ENCODE data around the gene SLC22A9. TPM values are rescaled to one million over a fixed set of nuclear protein-coding genes. Genes with fewer than 3 reads are reported as not detected.
"Not testable (repeated sequence)": the region's sequence is repeated elsewhere in the genome, so short reads cannot be mapped to it uniquely, and the experiment has no call there.

The SLC22A9 gene
- total RNA-seq = not detected in 2 replicates

DNA sequence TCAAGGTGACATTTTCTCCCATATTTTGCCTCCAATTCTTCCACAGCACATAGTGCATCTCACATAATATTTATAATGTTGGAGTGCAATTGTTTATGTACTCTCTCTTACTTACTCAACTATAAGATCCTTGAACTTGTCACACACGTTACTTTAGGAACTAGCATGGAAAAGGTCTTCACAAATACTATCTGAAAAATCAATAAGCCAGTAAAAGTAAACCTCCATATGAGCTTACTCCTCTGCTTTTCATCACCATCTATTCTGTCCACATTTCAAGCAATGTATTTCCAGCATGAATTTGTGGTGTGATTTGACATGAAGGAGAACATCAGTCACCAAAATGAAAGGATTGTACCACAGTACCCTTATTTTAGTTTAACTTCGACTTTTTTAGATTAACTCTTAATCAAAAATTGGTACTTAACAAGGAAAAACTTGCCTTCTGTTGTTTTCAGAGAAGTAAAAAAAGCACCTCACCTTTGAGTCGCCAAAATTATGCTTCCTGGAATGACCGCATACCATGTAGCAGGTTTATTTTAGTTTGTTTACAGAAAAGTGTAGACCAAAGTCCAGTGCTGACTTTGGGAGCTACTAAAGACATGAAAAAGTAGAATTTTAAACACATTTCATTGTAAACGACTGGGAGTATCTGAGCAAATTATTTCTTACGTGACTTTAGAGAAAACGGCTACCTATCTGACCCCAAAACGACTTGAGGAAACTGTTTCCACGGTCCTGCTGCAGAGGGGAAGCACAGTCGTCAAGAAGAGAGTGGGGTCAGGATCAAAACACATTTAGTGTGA lies at the start of gene SLC22A9:
Gene SLC22A9 (plus strand): TSS at position 621 of the 806 bp plus-strand sequence. CDS start 272 bp downstream, outside the sequence.
- no peak for DNase-seq (ENCODE audit: low read depth in 2 of 2)

DNA sequence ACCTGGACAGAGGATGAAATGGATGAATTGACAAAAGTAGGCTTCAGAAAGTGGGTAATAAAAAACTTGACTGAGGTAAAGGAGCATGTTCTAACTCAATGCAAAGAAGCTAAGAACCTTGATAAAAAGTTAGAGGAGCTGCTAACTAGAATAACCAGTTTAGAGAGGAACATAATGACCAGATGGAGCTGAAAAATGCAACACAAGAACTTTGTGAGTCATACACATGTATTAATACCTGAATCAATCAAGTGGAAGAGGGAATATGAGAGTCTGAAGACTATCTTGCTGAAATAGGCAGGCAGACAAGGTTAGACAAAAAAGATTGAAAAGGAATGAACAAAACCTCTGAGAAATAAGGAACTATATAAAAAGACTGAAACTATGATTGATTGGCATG lies 47.9 kb upstream of the SLC22A9 start:
- no peak for DNase-seq (ENCODE audit: low read depth in 2 of 2)

DNA sequence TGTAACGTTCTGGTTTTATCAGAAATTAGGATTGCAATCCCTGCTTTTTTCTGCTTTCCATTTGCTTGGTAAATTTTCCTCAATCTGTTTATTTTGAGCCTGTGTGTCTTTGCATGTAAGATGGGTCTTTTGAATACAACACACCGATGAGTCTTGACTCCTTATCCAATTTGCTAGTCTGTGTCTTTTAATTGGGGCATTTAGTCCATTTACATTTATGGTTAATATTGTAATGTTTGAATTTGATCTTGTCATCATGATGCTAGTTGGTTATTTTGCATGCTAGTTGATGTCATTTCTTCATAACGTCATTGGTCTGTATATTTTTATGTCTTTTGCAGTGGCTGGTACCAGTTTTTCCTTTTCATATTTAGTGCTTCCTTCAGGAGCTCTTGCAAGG lies 34.5 kb upstream of the SLC22A9 start:
- not testable (repeated sequence) for DNase-seq (ENCODE audit: low read depth in 2 of 2)

DNA sequence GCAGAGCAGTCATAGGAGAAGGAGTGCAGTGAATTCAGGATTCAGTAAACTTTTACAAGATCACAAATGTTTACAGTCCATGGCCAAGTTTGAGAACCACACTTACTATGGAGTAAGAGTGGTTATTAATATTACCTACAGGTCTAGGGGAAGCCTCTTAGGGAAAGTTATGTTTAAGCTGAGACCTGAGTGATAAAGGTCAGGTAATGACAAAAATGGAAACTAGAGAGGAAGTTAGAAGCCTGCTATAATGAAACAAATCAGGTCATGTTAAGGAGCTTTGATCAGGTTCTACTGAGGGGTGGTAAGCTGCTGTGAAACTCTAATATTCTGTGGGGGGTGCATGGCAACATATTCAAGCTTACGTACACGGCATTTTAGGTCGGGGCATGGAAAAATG lies 32.5 kb upstream of the SLC22A9 start:
- DNase-seq (ENCODE audit: low read depth in 2 of 2) = no peak

DNA sequence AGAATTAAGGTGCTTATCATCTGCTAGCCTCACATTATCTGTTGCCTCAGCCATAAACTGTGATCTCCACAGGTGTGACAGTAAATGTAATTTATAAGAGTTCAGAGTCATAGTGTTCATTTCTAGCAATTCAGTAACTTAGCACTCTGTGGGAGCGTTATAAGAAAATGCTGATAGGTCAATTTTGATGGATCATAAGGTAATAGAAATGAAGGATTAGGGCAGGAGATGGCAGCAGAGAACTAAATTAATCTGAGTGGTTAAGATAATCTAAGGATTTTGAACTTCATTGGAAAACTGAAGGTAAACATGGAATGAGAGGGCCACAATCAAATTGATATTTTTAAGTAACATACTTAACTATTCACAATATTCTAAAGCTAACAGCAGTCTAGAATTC lies 26.5 kb upstream of the SLC22A9 start:
- DNase-seq (ENCODE audit: low read depth in 2 of 2) = peak in 1 of 2 donors; percentile 8

DNA sequence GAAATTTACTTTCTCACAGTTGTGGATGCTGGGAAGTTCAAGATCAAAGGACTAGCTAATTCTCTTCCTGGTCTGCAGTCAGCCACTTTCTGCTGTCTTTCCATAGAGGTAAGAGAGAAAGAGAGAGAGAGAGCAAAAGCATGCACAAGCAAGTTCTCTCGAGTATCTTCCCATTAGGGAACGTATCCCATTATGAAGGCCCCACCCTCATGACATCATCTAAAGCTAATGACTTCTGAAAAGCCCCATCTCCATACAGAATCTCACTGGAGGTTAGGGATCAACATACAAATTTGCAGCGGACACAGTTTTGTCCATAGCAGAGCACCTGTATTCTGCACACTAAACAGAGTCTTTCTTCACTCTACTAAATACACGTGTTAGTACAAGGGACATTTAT lies 17.4 kb upstream of the SLC22A9 start:
- no peak for DNase-seq (ENCODE audit: low read depth in 2 of 2)

DNA sequence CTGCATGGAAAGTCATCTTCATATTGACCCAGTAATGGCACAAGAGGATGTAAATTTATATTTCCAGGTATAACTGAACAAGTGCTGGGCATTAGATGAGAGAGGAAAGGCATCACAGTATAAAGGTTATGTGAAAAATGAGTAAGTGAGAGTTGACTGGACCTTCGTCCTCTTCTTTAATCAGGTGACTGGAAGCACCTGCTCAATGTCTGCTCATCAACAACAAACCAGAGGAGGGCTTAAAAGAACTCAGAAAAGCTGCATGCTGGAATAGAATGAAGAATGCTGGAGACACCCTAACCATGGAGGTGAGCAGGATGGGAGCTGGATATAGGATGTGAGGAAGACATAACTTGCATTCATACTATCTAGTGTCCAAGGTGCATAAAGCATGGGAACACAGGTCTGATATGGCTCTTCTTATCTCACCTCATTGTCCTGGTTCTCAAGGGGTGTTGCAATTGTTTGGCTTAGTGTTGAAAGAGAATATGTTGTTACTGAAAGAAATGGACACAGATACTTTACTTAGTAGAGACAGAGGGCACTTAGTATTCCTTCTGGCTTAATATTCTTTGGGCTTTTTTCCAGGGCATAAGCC lies 7.3 kb upstream of the SLC22A9 start:
- DNase-seq (ENCODE audit: low read depth in 2 of 2) = no peak

DNA sequence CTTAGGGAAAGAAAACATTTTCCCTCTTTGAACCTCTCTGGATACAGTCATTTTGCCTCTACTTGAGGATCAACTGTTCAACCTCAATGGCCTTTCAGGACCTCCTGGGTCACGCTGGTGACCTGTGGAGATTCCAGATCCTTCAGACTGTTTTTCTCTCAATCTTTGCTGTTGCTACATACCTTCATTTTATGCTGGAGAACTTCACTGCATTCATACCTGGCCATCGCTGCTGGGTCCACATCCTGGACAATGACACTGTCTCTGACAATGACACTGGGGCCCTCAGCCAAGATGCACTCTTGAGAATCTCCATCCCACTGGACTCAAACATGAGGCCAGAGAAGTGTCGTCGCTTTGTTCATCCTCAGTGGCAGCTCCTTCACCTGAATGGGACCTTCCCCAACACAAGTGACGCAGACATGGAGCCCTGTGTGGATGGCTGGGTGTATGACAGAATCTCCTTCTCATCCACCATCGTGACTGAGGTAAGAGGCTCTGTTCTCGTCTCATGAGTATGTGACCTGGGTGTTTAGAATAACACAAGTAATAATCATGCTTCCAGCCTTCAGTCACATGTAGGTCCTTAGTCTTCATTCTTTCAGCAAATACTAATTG lies 495 bp downstream of the SLC22A9 start:
- DNase-seq (ENCODE audit: low read depth in 2 of 2) = no peak

DNA sequence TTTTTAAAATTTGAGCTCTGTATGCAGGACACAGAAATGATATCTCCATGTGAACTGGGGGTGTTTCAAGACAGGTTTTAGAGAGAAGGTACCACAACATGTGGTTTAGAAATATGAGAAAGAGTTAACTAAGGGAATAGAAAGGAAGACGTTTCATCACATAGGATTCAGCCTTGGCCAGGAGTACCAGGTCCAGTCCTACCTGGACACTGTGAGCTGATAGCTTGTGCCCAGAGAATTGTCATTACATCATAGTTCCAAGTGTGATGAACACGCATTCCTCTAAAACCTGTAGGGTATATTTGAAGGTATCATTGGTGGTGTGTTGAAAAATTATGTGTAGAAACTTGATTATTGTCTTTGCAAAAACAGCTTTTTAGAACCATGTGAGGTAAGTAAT lies 1.8 kb downstream of the SLC22A9 start:
- DNase-seq (ENCODE audit: low read depth in 2 of 2) = no peak

DNA sequence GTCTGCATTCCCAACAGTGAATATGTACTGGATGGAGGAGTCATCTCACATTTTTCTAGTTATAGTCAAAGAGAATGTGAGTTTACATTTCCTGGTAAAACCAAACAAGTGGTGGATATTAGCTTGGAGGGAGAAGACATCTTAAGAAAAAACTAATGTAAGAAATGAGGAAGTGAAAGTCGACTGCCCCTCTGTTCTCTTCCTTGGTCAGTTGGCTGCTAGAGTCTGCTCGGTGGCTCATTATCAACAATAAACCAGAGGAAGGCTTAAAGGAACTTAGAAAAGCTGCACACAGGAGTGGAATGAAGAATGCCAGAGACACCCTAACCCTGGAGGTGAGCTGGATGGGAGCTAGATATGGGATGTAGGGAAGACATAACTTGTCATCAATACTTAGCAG lies 5.8 kb downstream of the SLC22A9 start:
- no peak for DNase-seq (ENCODE audit: low read depth in 2 of 2)

DNA sequence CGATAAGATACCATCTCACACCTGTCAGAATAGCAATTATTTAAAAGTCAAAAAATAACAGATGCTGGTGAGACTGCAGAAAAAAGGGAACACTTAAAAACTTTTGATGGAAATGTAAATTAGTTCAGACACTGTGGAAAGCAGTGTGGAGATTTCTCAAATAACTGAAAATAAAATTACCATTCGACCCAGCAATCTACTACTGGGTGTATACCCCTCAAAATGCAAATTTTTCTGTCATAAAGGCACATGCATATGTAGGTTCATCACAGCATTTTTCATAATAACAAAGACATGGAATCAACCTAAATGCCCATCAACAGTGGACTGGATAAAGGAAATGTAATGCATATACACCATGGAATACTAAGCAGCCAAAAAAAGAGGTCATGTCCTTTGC lies 10.5 kb downstream of the SLC22A9 start:
- DNase-seq (ENCODE audit: low read depth in 2 of 2) = no peak

DNA sequence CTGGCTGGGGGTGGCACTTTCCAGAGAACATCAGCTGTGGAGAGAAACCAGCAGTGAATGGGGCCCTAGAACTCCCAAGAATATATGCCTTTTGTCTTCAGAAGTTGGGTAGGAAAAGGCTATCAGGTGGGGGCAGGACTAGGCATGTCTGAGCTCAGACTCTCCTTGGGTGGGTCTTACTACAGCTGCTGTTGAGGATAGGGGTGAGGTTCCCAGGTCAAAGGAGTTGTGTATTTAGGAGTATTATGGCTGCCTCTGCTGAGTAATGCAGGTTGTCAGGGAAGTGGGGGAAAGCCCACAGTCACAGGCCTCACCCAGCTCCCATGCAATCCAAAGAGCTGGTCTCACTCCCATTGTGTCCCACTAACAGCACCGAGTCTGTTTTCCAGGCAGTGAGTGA lies 26.1 kb downstream of the SLC22A9 start:
- no peak for DNase-seq (ENCODE audit: low read depth in 2 of 2)

DNA sequence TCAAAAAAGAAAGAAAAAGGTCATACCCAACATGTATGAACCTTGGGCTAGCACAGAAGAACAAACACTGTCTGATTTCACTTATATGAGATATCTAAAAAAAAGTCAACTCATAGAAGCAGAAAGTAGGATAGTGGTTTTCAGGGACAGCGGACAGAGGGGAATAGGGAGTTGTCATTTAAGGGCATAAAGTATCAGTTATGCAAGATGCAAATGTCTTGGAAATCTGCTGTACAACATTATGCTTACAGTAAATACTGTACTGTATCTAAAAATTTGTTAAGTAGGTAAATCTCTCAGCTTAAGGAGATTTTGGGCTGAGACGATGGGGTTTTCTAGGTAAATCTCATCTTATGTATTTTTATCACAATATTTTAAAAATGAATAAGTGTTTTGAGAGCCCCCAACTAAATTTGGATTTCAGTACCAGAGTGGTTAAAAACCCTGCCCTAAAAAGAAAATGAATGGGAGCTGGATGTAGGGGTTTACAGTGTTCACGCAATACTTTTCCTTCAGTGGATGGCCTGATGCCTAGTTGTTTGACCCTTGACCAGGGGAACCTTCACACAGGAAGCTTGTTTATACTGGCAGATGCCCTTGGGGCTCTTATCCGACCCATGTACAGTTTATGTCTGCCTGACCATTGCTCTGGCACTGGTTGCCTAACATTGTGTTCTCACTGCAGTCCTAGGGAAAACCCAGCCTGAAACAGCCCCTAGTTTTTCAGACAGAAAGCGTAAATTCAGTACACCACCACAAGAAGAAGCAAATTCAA lies 34.8 kb downstream of the SLC22A9 start:
- DNase-seq (ENCODE audit: low read depth in 2 of 2) = no peak

DNA sequence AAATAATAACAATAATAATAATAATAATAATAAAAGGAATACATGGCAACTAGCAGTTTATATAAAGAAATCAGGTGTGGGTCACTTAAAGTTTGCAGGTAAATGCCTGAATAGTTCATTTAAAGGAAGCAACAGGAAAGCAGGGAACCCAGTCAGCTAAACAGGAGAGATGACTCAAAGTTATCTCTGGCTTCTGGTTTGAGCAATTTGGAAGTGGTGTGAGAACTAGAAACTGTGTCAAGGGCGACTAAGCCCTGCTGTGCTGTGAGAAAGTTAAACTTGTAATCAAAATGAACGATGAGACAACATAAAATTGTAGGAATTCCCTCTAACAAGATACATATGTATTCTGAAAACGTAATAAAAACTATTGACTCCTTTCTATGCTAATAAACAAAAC lies 35.5 kb downstream of the SLC22A9 start:
- DNase-seq (ENCODE audit: low read depth in 2 of 2) = no peak

DNA sequence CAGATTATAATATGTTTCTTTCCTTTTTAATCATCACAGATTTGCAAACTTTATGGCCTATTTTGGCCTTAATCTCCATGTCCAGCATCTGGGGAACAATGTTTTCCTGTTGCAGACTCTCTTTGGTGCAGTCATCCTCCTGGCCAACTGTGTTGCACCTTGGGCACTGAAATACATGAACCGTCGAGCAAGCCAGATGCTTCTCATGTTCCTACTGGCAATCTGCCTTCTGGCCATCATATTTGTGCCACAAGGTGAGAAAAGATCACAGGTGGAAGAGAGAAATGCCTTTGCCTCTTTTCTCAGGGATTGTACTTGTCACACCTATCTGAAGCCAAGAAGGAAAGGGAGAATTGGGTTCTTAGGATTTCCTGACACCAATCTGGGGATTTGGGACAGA lies 36.9 kb downstream of the SLC22A9 start:
- no peak for DNase-seq (ENCODE audit: low read depth in 2 of 2)

DNA sequence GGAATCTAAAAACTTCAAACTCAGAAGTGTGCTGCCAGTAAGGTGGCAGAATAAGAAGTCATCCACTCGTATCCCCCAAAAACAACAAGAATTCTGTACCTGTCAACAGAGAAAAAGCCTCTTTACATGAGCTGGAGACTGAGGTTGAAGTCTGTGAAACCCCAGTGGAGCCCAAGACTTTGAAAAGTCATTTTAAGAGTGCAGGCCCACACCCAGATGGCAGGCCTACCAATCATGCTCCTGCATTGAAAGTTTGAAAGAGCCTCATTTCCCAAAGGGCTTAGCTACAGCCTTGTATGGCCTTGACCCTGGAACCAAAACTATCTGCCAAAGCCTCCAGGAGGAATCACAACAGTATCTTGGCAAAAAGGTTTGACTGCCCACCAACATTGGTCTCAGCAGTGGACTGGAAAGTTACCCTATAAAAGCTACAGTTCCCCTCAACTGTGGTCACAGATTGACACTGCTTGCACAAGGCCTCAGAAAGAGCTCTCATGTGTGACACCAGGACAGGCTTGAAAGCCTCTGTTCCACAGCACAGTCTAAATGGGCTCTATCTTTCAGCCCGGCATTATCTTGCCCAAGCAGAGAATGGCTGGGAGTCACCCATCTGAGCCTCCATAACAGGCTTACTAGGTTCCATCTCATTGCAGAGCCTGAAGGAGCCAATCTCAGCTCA lies 47.7 kb downstream of the SLC22A9 start:
- DNase-seq (ENCODE audit: low read depth in 2 of 2) = no peak

DNA sequence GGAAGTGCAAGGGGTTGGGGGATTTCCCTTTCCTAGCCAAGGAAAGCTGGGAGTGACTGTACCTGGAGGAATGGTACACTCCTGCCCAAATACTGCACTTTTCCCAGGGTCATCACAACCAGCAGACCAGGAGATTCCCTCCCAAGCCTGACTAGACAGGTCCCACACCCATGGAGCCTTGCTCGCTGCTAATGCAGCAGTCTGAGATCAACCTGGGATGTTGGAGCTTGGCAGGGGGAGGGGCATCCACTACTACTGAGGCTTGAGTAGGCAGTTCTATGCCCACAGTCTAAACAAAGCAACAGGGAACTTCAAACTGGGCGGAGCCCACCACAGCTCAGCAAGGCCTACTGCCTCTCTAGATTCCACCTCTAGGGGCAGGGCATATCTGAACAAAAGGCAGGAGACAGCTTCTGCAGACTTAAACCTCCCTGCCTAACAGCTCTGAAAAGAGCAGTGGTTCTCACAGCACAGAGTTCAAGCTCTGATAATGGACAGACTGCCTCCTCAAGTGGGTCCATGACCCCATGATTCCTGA lies 58.5 kb downstream of the SLC22A9 start:
- DNase-seq (ENCODE audit: low read depth in 2 of 2) = no peak

DNA sequence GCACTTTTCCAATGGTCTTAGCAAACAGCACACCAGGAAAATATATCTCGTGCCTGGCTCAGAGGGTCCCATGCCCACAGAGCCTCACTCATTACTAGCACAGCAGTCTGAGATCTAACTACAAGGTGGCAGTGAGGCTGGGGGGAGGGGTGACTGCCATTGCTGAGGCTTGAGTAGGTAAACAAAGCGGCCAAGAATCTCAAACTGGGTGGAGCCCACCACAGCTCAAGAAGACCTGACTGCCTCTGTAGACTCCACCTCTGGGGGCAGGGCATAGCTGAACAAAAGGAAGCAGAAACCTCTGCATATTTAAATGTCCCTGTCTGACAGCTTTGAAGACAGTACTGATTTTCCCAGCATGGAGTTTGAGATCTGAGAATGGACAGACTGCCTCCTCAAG lies 61.1 kb downstream of the SLC22A9 start:
- DNase-seq (ENCODE audit: low read depth in 2 of 2) = not testable (repeated sequence)

DNA sequence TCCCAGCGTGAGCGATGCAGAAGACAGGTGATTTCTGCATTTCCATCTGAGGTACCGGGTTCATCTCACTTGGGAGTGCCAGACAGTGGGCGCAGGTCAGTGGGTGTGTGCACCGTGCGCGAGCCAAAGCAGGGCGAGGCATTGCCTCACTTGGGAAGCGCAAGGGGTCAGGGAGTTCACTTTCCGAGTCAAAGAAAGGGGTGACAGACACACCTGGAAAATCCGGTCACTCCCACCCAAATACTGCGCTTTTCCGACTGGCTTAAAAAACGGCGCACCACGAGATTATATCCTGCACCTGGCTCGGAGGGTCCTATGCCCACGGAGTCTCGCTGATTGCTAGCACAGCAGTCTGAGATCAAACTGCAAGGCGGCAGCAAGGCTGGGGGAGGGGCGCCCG lies 65.8 kb downstream of the SLC22A9 start:
- not testable (repeated sequence) for DNase-seq (ENCODE audit: low read depth in 2 of 2)

DNA sequence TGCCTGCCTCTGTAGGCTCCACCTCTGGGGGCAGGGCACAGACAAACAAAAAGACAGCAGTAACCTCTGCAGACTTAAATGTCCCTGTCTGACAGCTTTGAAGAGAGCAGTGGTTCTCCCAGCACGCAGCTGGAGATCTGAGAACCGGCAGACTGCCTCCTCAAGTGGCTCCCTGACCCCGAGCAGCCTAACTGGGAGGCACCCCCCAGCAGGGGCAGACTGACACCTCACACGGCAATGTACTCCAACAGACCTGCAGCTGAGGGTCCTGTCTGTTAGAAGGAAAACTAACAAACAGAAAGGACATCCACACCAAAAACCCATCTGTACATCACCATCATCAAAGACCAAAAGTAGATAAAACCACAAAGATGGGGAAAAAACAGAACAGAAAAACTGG lies 66.2 kb downstream of the SLC22A9 start:
- DNase-seq (ENCODE audit: low read depth in 2 of 2) = not testable (repeated sequence)

DNA sequence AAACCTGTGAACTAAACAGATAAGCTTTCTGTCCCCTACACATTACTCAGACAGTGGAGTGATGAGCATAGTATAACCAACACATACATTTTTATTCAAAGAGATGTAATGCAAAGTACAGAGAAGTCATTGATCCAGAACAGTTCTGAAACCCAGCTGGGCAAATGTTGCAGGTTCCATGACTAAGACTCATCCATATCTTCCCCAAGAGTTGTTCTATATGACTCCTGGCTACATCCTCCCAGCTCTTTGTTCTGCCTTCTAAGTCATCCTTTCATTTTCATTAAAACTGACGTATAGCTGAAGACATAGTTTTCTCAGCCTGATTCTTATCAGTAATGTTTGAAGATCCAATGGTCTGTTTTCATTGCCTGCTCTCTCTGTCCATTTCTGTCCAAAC lies 74.1 kb downstream of the SLC22A9 start:
- DNase-seq (ENCODE audit: low read depth in 2 of 2) = no peak
